HG03520 (cell line): ENCODE results near the gene NMNAT3.
"Not testable (repeated sequence)": the region's sequence is repeated elsewhere in the genome, so short reads cannot be mapped to it uniquely, and the experiment has no call there.

Experiments
- ATAC-seq: cut with Tn5 transposase; IDR thresholded peaks from one replicate; pipeline ENCODE4 v1.9.1; 2021; ENCODE audit warnings: mild to moderate bottlenecking, moderate library complexity; ENCODE audit not compliant: unreplicated experiment

The NMNAT3 gene

GRCh38 chr3:139586420-139587017 lies 91.3 kb downstream of the NMNAT3 start:
- ATAC-seq, result peak; percentile 89

- no peak for ATAC-seq
Measured at GRCh38 chr3:139585820-139586219, 92.0 kb downstream of the NMNAT3 start.

- ATAC-seq, result not testable (repeated sequence)
Measured at GRCh38 chr3:139583651-139584050, 94.1 kb downstream of the NMNAT3 start.

GRCh38 chr3:139578783-139579182 lies 99.0 kb downstream of the NMNAT3 start:
- ATAC-seq, result no peak

- ATAC-seq, result no peak
Measured at GRCh38 chr3:139577909-139578308, 99.9 kb downstream of the NMNAT3 start.

- no peak for ATAC-seq
Measured at GRCh38 chr3:139577346-139577745, 100.4 kb downstream of the NMNAT3 start.

GRCh38 chr3:139574026-139574947 lies 103.5 kb downstream of the NMNAT3 start:
- no peak for ATAC-seq

- no peak for ATAC-seq
Measured at GRCh38 chr3:139572847-139573672, 104.7 kb downstream of the NMNAT3 start.

- no peak for ATAC-seq
Measured at GRCh38 chr3:139571711-139572110, 106.1 kb downstream of the NMNAT3 start.

GRCh38 chr3:139564294-139564861 lies 113.4 kb downstream of the NMNAT3 start:
- no peak for ATAC-seq

- ATAC-seq, result no peak
Measured at GRCh38 chr3:139561959-139562676, 115.7 kb downstream of the NMNAT3 start.

GRCh38 chr3:139561255-139561817 lies 116.4 kb downstream of the NMNAT3 start:
- no peak for ATAC-seq

GRCh38 chr3:139560411-139560810 lies 117.4 kb downstream of the NMNAT3 start:
- ATAC-seq, result no peak

GRCh38 chr3:139559541-139559940 lies 118.2 kb downstream of the NMNAT3 start:
- no peak for ATAC-seq

- ATAC-seq, result no peak
Measured at GRCh38 chr3:139558351-139559266, 119.2 kb downstream of the NMNAT3 start.

- no peak for ATAC-seq
Measured at GRCh38 chr3:139557041-139557440, 120.7 kb downstream of the NMNAT3 start.

GRCh38 chr3:139555249-139555648 lies 122.5 kb downstream of the NMNAT3 start:
- ATAC-seq, result no peak

GRCh38 chr3:139554628-139555027 lies 123.1 kb downstream of the NMNAT3 start:
- ATAC-seq, result no peak
